C4-2B (cell line): ENCODE results near the gene ECT2.

ENCODE experiments used
- CTCF ChIP-seq: fragments of 450-650 bp; conservative IDR thresholded peaks from 2 replicates; pipeline ENCODE4 v1.5.1; 2017; ENCODE audit warnings: mild to moderate bottlenecking
- ZFX ChIP-seq: fragments of 450-650 bp; IDR thresholded peaks from 2 replicates; pipeline ENCODE4 v1.6.1; 2017

GRCh38 chr3:172702256-172702655 is 48.3 kb upstream of the ECT2 start:
- TF ChIP-seq CTCF (no peak), ZFX (no peak)
